ENCODE results near the gene C16orf87. TPM values are rescaled to one million over a fixed set of nuclear protein-coding genes. Genes with fewer than 3 reads are reported as not detected.
A peak's percentile ranks its signal among the peaks of the same experiment; 100 is the strongest.

Gene C16orf87
- total and polyA plus RNA-seq, 2 donors (not counting 1 experiment from before 2014, with no cell fraction given), result 3.4 to 11.3 TPM

DNA sequence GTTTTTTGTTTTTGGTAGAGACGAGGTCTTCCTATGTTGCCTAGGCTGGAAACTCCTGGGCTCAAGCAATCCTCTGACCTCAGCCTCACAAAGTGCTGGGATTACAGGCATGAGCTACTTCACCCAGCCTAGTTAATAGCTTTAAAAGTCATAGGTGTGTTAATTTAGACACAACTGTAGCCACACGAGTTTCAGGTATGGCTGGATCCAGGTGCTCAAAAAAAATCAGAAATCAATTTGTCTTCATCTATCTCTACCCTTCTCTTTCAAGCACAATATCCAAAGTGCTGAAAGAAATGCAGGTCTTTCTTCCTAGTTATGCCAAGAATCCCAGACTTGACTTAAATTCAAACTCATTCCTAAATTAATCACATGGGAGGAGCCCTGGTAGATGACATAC, 23.9 kb upstream of the C16orf87 start:
- DNase-seq (no peak), ATAC-seq (ENCODE audit: low read depth) (no peak)
- no peaks in the 10 kb centered on the region for H3K27me3 ChIP-seq (replicated peaks in 1 of 4; ENCODE audit: control extremely low read depth in 1 of 4, control insufficient read depth in 3 of 4, insufficient read depth in 4 of 4, low read length in 3 of 4)
- H3K4me1 ChIP-seq (ENCODE audit: control insufficient read depth in 2 of 2, insufficient read depth in 2 of 2, low read length in 2 of 2), result peaks cover 6 to 18% of the 10 kb centered on the region in 2 donors
- no peak overlapping the region for H3K4me2 ChIP-seq (replicated peaks; ENCODE audit: low read depth, low read length, poor library complexity, severe bottlenecking)
- no peaks in the 10 kb centered on the region for H4K20me1 ChIP-seq (ENCODE audit: control insufficient read depth, insufficient read depth, low read length, poor library complexity, severe bottlenecking)
- Mint-ChIP-seq H3K27me3 (no peaks in the 10 kb centered on the region), H3K27ac (no peak overlapping the region), H3K4me3 (no peak overlapping the region), H3K4me1 (peaks cover 17% of the 10 kb centered on the region), H3K9me3 (ENCODE audit: insufficient read depth) (no peaks in the 10 kb centered on the region)
- no peak for TF ChIP-seq EZH2 (IDR thresholded peaks at IDR 0.05; ENCODE audit: borderline replicate concordance, insufficient read depth, low read depth, low read length, poor library complexity, severe bottlenecking)
- TF ChIP-seq, protein P1, sequence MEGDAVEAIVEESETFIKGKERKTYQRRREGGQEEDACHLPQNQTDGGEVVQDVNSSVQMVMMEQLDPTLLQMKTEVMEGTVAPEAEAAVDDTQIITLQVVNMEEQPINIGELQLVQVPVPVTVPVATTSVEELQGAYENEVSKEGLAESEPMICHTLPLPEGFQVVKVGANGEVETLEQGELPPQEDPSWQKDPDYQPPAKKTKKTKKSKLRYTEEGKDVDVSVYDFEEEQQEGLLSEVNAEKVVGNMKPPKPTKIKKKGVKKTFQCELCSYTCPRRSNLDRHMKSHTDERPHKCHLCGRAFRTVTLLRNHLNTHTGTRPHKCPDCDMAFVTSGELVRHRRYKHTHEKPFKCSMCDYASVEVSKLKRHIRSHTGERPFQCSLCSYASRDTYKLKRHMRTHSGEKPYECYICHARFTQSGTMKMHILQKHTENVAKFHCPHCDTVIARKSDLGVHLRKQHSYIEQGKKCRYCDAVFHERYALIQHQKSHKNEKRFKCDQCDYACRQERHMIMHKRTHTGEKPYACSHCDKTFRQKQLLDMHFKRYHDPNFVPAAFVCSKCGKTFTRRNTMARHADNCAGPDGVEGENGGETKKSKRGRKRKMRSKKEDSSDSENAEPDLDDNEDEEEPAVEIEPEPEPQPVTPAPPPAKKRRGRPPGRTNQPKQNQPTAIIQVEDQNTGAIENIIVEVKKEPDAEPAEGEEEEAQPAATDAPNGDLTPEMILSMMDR (IDR thresholded peaks at IDR 0.05), result no peak
- no peaks in the 10 kb centered on the region for H3K36me3 ChIP-seq (replicated peaks in 1 of 2; ENCODE audit: control extremely low read depth in 1 of 2, control insufficient read depth in 1 of 2, extremely low read depth in 1 of 2, insufficient read depth in 2 of 2, low read length in 1 of 2)
- no peak overlapping the region for H3K27ac ChIP-seq (ENCODE audit: low read length in 2 of 2)
- H3K79me2 ChIP-seq (ENCODE audit: control insufficient read depth, insufficient read depth, low read length), result no peaks in the 10 kb centered on the region
- no peaks in the 10 kb centered on the region for H3K9me3 ChIP-seq (ENCODE audit: control extremely low read depth in 1 of 3, control insufficient read depth in 2 of 3, insufficient read depth in 1 of 3, low read length in 2 of 3)
- H3K9ac ChIP-seq (ENCODE audit: low read length), result no peak overlapping the region
- no CpG with 5 or more reads among the region's 2 CpGs for WGBS (ENCODE audit: insufficient coverage)
- H2AFZ ChIP-seq (ENCODE audit: insufficient read depth, low read depth, low read length, poor library complexity, severe bottlenecking), result no peak overlapping the region
- H3K4me3 ChIP-seq (ENCODE audit: control extremely low read depth in 1 of 5, extremely low read depth in 1 of 5, insufficient read depth in 1 of 5, low read depth in 2 of 5, low read length in 4 of 5), result no peak overlapping the region
- intact Hi-C loops (cut with micrococcal nuclease), result loop anchor here (1.0 kb wide), 6 partner anchors 54 to 1310 kb away; no protein-coding TSS in a partner anchor
- ChIA-PET POLR2A (interaction anchor here (1.4 kb wide), 1 partner anchor 64 kb away, joined by 5 read pairs; no protein-coding TSS in a partner anchor), CTCF (interaction anchor here (0.6 to 5.4 kb wide), 31 partner anchors 10 to 1309 kb away, joined by 3 to 149 read pairs (median 6); partner anchors contain the start of genes C16orf87 and NETO2)

- peak overlapping the region; percentile 36 for H2AFZ ChIP-seq (ENCODE audit: insufficient read depth, low read depth, low read length, poor library complexity, severe bottlenecking)
- POLR2A ChIA-PET, result interaction anchor here (0.6 to 1.4 kb wide), 3 partner anchors 30 to 177 kb away, joined by 3 to 5 read pairs (median 4); no protein-coding TSS in a partner anchor
- TF ChIP-seq, protein P1 (IDR thresholded peaks at IDR 0.05), result peak; percentile 80
- TF ChIP-seq EZH2 (IDR thresholded peaks at IDR 0.05; ENCODE audit: borderline replicate concordance, insufficient read depth, low read depth, low read length, poor library complexity, severe bottlenecking), result no peak
- H3K4me3 ChIP-seq (ENCODE audit: control extremely low read depth in 1 of 5, extremely low read depth in 1 of 5, insufficient read depth in 1 of 5, low read depth in 2 of 5, low read length in 4 of 5), result no peak overlapping the region
- no peak overlapping the region for H3K4me2 ChIP-seq (replicated peaks; ENCODE audit: low read depth, low read length, poor library complexity, severe bottlenecking)
- no peak overlapping the region for H3K4me3 Mint-ChIP-seq
- WGBS (ENCODE audit: insufficient coverage), result 31% methylated on average over 5 of the region's 5 CpGs
- peak overlapping the region; percentile 7 for H3K27ac Mint-ChIP-seq
- H3K9me3 ChIP-seq (ENCODE audit: control extremely low read depth in 1 of 3, control insufficient read depth in 2 of 3, insufficient read depth in 1 of 3, low read length in 2 of 3), result no peaks in the 10 kb centered on the region
- no peaks in the 10 kb centered on the region for H4K20me1 ChIP-seq (ENCODE audit: control insufficient read depth, insufficient read depth, low read length, poor library complexity, severe bottlenecking)
- peaks cover 17% of the 10 kb centered on the region for H3K4me1 Mint-ChIP-seq
- intact Hi-C loops (cut with micrococcal nuclease), result loop anchor here (1.0 kb wide), 6 partner anchors 55 to 1311 kb away; no protein-coding TSS in a partner anchor
- no peaks in the 10 kb centered on the region for H3K9me3 Mint-ChIP-seq (ENCODE audit: insufficient read depth)
- H3K27ac ChIP-seq (ENCODE audit: low read length in 2 of 2), result no peak overlapping the region
- no peaks in the 10 kb centered on the region for H3K79me2 ChIP-seq (ENCODE audit: control insufficient read depth, insufficient read depth, low read length)
- ATAC-seq (ENCODE audit: low read depth), result peak; percentile 69
- no peaks in the 10 kb centered on the region for H3K27me3 Mint-ChIP-seq
- no peaks in the 10 kb centered on the region for H3K36me3 ChIP-seq (replicated peaks in 1 of 2; ENCODE audit: control extremely low read depth in 1 of 2, control insufficient read depth in 1 of 2, extremely low read depth in 1 of 2, insufficient read depth in 2 of 2, low read length in 1 of 2)
- H3K9ac ChIP-seq (ENCODE audit: low read length), result no peak overlapping the region
- CTCF ChIA-PET, result interaction anchor here (0.5 to 5.4 kb wide), 47 partner anchors 9 to 1310 kb away, joined by 3 to 149 read pairs (median 6); partner anchors contain the start of genes C16orf87, GPT2, NETO2 and ORC6
- DNase-seq, result peak; percentile 74
- H3K4me1 ChIP-seq (ENCODE audit: control insufficient read depth in 2 of 2, insufficient read depth in 2 of 2, low read length in 2 of 2), result peaks cover 6 to 18% of the 10 kb centered on the region in 2 donors
- H3K27me3 ChIP-seq (replicated peaks in 1 of 4; ENCODE audit: control extremely low read depth in 1 of 4, control insufficient read depth in 3 of 4, insufficient read depth in 4 of 4, low read length in 3 of 4), result no peaks in the 10 kb centered on the region
These were observed 22.9 kb upstream of the C16orf87 start for GRCh38 chr16:46853713-46854443.

Measured in B cell (primary cell).